Trophoblast cell (in vitro differentiated cells and primary cell): ENCODE measurements around the gene HES6.

Experiments used
- DNase-seq, 2 donors: peaks; one replicate each; pipeline ENCODE4 v3.0.0-alpha.2; 2016
- H2AFZ ChIP-seq: 2 replicates; pipeline ENCODE4 v1.6.1; 2013; ENCODE audit warnings: low read length, moderate library complexity, mild to moderate bottlenecking; ENCODE audit not compliant: insufficient read depth, poor library complexity
- H2AK5ac ChIP-seq: 2 replicates; pipeline ENCODE4 v1.6.1; 2013; ENCODE audit warnings: mild to moderate bottlenecking, low read length
- H2BK120ac ChIP-seq: 2 replicates; pipeline ENCODE4 v1.6.1; 2013; ENCODE audit warnings: low read length, mild to moderate bottlenecking, moderate library complexity; ENCODE audit not compliant: insufficient read depth, poor library complexity
- H2BK12ac ChIP-seq: 2 replicates; pipeline ENCODE4 v1.6.1; 2013; ENCODE audit warnings: mild to moderate bottlenecking, low read length, moderate library complexity
- H2BK5ac ChIP-seq: 2 replicates; pipeline ENCODE4 v1.6.1; 2013; ENCODE audit warnings: low read length, low read depth, moderate library complexity, mild to moderate bottlenecking; ENCODE audit not compliant: poor library complexity
- H3K14ac ChIP-seq: 2 replicates; pipeline ENCODE4 v1.6.1; 2013; ENCODE audit warnings: mild to moderate bottlenecking, low read length
- H3K18ac ChIP-seq: 2 replicates; pipeline ENCODE4 v1.6.1; 2013; ENCODE audit warnings: mild to moderate bottlenecking, low read length
- H3K23ac ChIP-seq: 2 replicates; pipeline ENCODE4 v1.6.1; 2013; ENCODE audit warnings: low read length
- H3K27ac ChIP-seq: 2 replicates; pipeline ENCODE4 v1.5.1; 2013; ENCODE audit warnings: low read depth, mild to moderate bottlenecking, inconsistent platforms, low read length, moderate library complexity
- H3K27me3 ChIP-seq: 2 replicates; pipeline ENCODE4 v1.6.1; 2013; ENCODE audit warnings: inconsistent platforms, mild to moderate bottlenecking, low read length, moderate library complexity; ENCODE audit not compliant: insufficient read depth
- H3K36me3 ChIP-seq, 2 experiments: 1 replicate in 1 of 2; 2 replicates in 1 of 2; pipeline ENCODE4 v1.6.1; 2013; ENCODE audit warnings: low read length in 2 of 2, mild to moderate bottlenecking in 2 of 2, moderate library complexity in 1 of 2; ENCODE audit not compliant: insufficient read depth in 2 of 2, control insufficient read depth in 1 of 2
- H3K4ac ChIP-seq: 2 replicates; pipeline ENCODE4 v1.6.1; 2013; ENCODE audit warnings: low read depth, mild to moderate bottlenecking, low read length, moderate library complexity
- H3K4me1 ChIP-seq, 2 experiments: 1 replicate in 1 of 2; 2 replicates in 1 of 2; pipeline ENCODE4 v1.6.1; 2013; ENCODE audit warnings: low read length in 2 of 2, mild to moderate bottlenecking in 2 of 2, moderate library complexity in 1 of 2; ENCODE audit not compliant: insufficient read depth in 2 of 2, control insufficient read depth in 1 of 2
- H3K4me2 ChIP-seq: 2 replicates; pipeline ENCODE4 v1.6.1; 2013; ENCODE audit warnings: inconsistent platforms, mild to moderate bottlenecking, low read length, moderate library complexity
- H3K4me3 ChIP-seq: 2 replicates; pipeline ENCODE4 v1.5.1; 2013; ENCODE audit warnings: mild to moderate bottlenecking, low read depth, low read length, inconsistent platforms
- H3K79me1 ChIP-seq: one replicate; pipeline ENCODE4 v1.6.1; 2013; ENCODE audit warnings: low read length
- H3K79me2 ChIP-seq: 2 replicates; pipeline ENCODE4 v1.6.1; 2013; ENCODE audit warnings: low read length, mild to moderate bottlenecking; ENCODE audit not compliant: control insufficient read depth, insufficient read depth, poor library complexity
- H3K9ac ChIP-seq: 2 replicates; pipeline ENCODE4 v1.6.1; 2013; ENCODE audit warnings: mild to moderate bottlenecking, low read length
- H3K9me3 ChIP-seq: 2 replicates; pipeline ENCODE4 v1.6.1; 2013; ENCODE audit warnings: low read depth, mild to moderate bottlenecking, control low read depth, inconsistent platforms, low read length; ENCODE audit not compliant: insufficient read depth
- H4K12ac ChIP-seq: 2 replicates; pipeline ENCODE4 v1.6.1; 2013; ENCODE audit warnings: low read depth, mild to moderate bottlenecking, low read length, moderate library complexity
- H4K8ac ChIP-seq: 2 replicates; pipeline ENCODE4 v1.6.1; 2013; ENCODE audit warnings: low read depth, mild to moderate bottlenecking, low read length, moderate library complexity
- H4K91ac ChIP-seq: one replicate; pipeline ENCODE4 v1.6.1; 2013; ENCODE audit warnings: low read depth, mild to moderate bottlenecking, low read length, moderate library complexity
- WGBS: extraction: QIAGEN DNeasy Blood & Tissue Kit; methylation state at CpG from one replicate; pipeline ENCODE4 v1.1.7; 2013; ENCODE audit warnings: missing lambda C conversion rate; ENCODE audit not compliant: insufficient read length, insufficient coverage; ENCODE audit errors: extremely low coverage; 5-methylcytosine and 5-hydroxymethylcytosine counted together

Gene HES6

GRCh38 chr2:238233625-238234024 is 6.2 kb downstream of the HES6 start:
- Histone ChIP-seq H3K79me2 (peaks cover 2% of the 10 kb centered on the region), H3K4me2 (no peak overlapping the region), H3K9me3 (peaks cover 4% of the 10 kb centered on the region), H2BK12ac (no peak overlapping the region), H2BK5ac (no peak overlapping the region), H3K23ac (no peak overlapping the region), H3K36me3 (no peaks in the 10 kb centered on the region), H3K14ac (no peak overlapping the region), H4K91ac (no peak overlapping the region), H3K27ac (no peak overlapping the region), H4K8ac (no peak overlapping the region), H3K4me3 (no peak overlapping the region), H3K27me3 (peaks cover 17% of the 10 kb centered on the region), H2BK120ac (no peak overlapping the region), H2AK5ac (no peak overlapping the region), H3K18ac (no peak overlapping the region), H2AFZ (no peak overlapping the region), H3K4me1 (peaks cover 13 to 17% of the 10 kb centered on the region in 2 experiments), H3K4ac (no peak overlapping the region), H4K12ac (no peak overlapping the region), H3K9ac (no peak overlapping the region), H3K79me1 (peaks cover 4% of the 10 kb centered on the region)
- no peak for DNase-seq
- WGBS, result no CpG with 5 or more reads among the region's 12 CpGs

- no CpG with 5 or more reads among the region's 21 CpGs for WGBS
- H3K9ac ChIP-seq, result no peak overlapping the region
- H3K27me3 ChIP-seq, result peaks cover 6% of the 10 kb centered on the region
Measured at GRCh38 chr2:238231809-238232208, 8.0 kb downstream of the HES6 start.

GRCh38 chr2:238231251-238231793 is 8.5 kb downstream of the HES6 start:
- peak overlapping the region; percentile 51 for H2AFZ ChIP-seq
- no peak overlapping the region for H2BK120ac ChIP-seq
- H4K8ac ChIP-seq, result peak overlapping the region; percentile 66
- H3K4me1 ChIP-seq, result peaks cover 20 to 22% of the 10 kb centered on the region in 2 experiments
- no peak overlapping the region for H2BK12ac ChIP-seq
- H3K27me3 ChIP-seq, result peaks cover 6% of the 10 kb centered on the region
- no CpG with 5 or more reads among the region's 46 CpGs for WGBS
- no peaks in the 10 kb centered on the region for H3K36me3 ChIP-seq
- H2AK5ac ChIP-seq, result no peak overlapping the region
- H3K4me2 ChIP-seq, result peak overlapping the region; percentile 72
- H2BK5ac ChIP-seq, result no peak overlapping the region
- peak overlapping the region; percentile 9 for H3K14ac ChIP-seq
- peaks cover 4% of the 10 kb centered on the region for H3K9me3 ChIP-seq
- H4K12ac ChIP-seq, result no peak overlapping the region
- H3K18ac ChIP-seq, result no peak overlapping the region
- no peak overlapping the region for H3K23ac ChIP-seq
- no peak overlapping the region for H3K4ac ChIP-seq
- peaks cover 2% of the 10 kb centered on the region for H3K79me2 ChIP-seq
- no peak overlapping the region for H4K91ac ChIP-seq
- H3K4me3 ChIP-seq, result peak overlapping the region; percentile 68
- H3K79me1 ChIP-seq, result peaks cover 4% of the 10 kb centered on the region
- no peak overlapping the region for H3K9ac ChIP-seq
- H3K27ac ChIP-seq, result no peak overlapping the region
- DNase-seq, result peak; percentile 77 to 85

More at GRCh38 chr2:238231809-238232208, 8.0 kb downstream of the HES6 start:
- no peak overlapping the region for H2BK120ac ChIP-seq
- H4K91ac ChIP-seq, result no peak overlapping the region
- no peak overlapping the region for H2AK5ac ChIP-seq
- no peak overlapping the region for H3K27ac ChIP-seq
- peaks cover 4% of the 10 kb centered on the region for H3K9me3 ChIP-seq
- H3K18ac ChIP-seq, result no peak overlapping the region
- H3K23ac ChIP-seq, result no peak overlapping the region
- H3K4me1 ChIP-seq, result peaks cover 20 to 22% of the 10 kb centered on the region in 2 experiments
- H3K36me3 ChIP-seq, result no peaks in the 10 kb centered on the region
- H3K4me2 ChIP-seq, result no peak overlapping the region
- H3K14ac ChIP-seq, result no peak overlapping the region
- H3K4me3 ChIP-seq, result no peak overlapping the region
- no peak overlapping the region for H2BK5ac ChIP-seq
- H3K4ac ChIP-seq, result no peak overlapping the region
- H3K79me2 ChIP-seq, result peaks cover 2% of the 10 kb centered on the region
- no peak overlapping the region for H2AFZ ChIP-seq
- DNase-seq, result no peak
- H3K79me1 ChIP-seq, result peaks cover 4% of the 10 kb centered on the region
- no peak overlapping the region for H2BK12ac ChIP-seq
- no peak overlapping the region for H4K8ac ChIP-seq
- H4K12ac ChIP-seq, result no peak overlapping the region

- peaks cover 2% of the 10 kb centered on the region for H3K79me2 ChIP-seq
- no peak overlapping the region for H2BK5ac ChIP-seq
- no peak overlapping the region for H3K23ac ChIP-seq
- no peak overlapping the region for H3K27ac ChIP-seq
- peaks cover 6% of the 10 kb centered on the region for H3K27me3 ChIP-seq
- no peak overlapping the region for H2AK5ac ChIP-seq
- H3K4ac ChIP-seq, result no peak overlapping the region
- H3K79me1 ChIP-seq, result peaks cover 4% of the 10 kb centered on the region
- H2BK12ac ChIP-seq, result no peak overlapping the region
- no peak overlapping the region for H3K18ac ChIP-seq
- peak overlapping the region; percentile 72 for H3K4me2 ChIP-seq
- H3K14ac ChIP-seq, result no peak overlapping the region
- peak overlapping the region; percentile 66 for H4K8ac ChIP-seq
- no peak overlapping the region for H2BK120ac ChIP-seq
- peaks cover 3% of the 10 kb centered on the region for H3K9me3 ChIP-seq
- H3K4me1 ChIP-seq, result peaks cover 20 to 22% of the 10 kb centered on the region in 2 experiments
- no peak overlapping the region for H4K91ac ChIP-seq
- no peak overlapping the region for H3K9ac ChIP-seq
- WGBS, result no CpG with 5 or more reads among the region's 5 CpGs
- no peak overlapping the region for H2AFZ ChIP-seq
- H3K36me3 ChIP-seq, result no peaks in the 10 kb centered on the region
- H4K12ac ChIP-seq, result no peak overlapping the region
- H3K4me3 ChIP-seq, result no peak overlapping the region
- DNase-seq, result no peak
Measured at GRCh38 chr2:238230699-238231098, 9.1 kb downstream of the HES6 start.
